H1 (cell line): ENCODE data around the gene RASSF5. TPM values are rescaled to one million over a fixed set of nuclear protein-coding genes. Genes with fewer than 3 reads are reported as not detected.

Experiments
- BACH1 ChIP-seq: IDR thresholded peaks from 2 replicates; pipeline ENCODE4 v1.6.1; 2012; ENCODE audit warnings: low read length, improper control_type of control experiment
- EP300 ChIP-seq, 2 experiments: IDR thresholded peaks; 1 replicate in 1 of 2; 2 replicates in 1 of 2; pipeline ENCODE4 v1.6.1; 2011 to 2012; ENCODE audit warnings: low read depth in 2 of 2, low read length in 2 of 2, mild to moderate bottlenecking in 2 of 2, borderline replicate concordance in 1 of 2, inconsistent platforms in 1 of 2, moderate library complexity in 1 of 2
- HDAC2 ChIP-seq, 2 experiments: fragments of 300-600 bp in 1 of 2; sonication (generic) in 1 of 2; IDR thresholded peaks; 2 replicates each; pipeline ENCODE4 v1.6.1; 2011 to 2012; ENCODE audit warnings: low read depth in 2 of 2, low read length in 2 of 2, mild to moderate bottlenecking in 2 of 2, moderate library complexity in 2 of 2, borderline replicate concordance in 1 of 2, inconsistent platforms in 1 of 2
- JUN ChIP-seq: IDR thresholded peaks from 2 replicates; pipeline ENCODE4 v1.6.1; 2011; ENCODE audit warnings: low read depth, mild to moderate bottlenecking, improper control_type of control experiment, low read length
- JUND ChIP-seq: IDR thresholded peaks from 2 replicates; pipeline ENCODE4 v1.6.1; 2011; ENCODE audit warnings: mild to moderate bottlenecking, improper control_type of control experiment, low read length
- KDM1A ChIP-seq: fragments of 200-600, 300-600 bp; sonication (generic); IDR thresholded peaks from 2 replicates; pipeline ENCODE4 v1.7.1; 2016; ENCODE audit warnings: mild to moderate bottlenecking, low read length, borderline replicate concordance
- POLR2A ChIP-seq, 2 experiments: IDR thresholded peaks; 1 replicate in 1 of 2; 2 replicates in 1 of 2; pipeline ENCODE4 v1.6.1; 2011; ENCODE audit warnings: low read depth in 2 of 2, low read length in 2 of 2, mild to moderate bottlenecking in 2 of 2; ENCODE audit errors: control extremely low read depth in 1 of 2
- SIN3A ChIP-seq, 2 experiments: IDR thresholded peaks in 1 of 2; conservative IDR thresholded peaks in 1 of 2; 2 replicates each; pipeline ENCODE4 v1.6.1; 2011 to 2012; ENCODE audit warnings: low read length in 2 of 2, improper control_type of control experiment in 1 of 2, low read depth in 1 of 2, mild to moderate bottlenecking in 1 of 2
- SP4 ChIP-seq: IDR thresholded peaks from 2 replicates; pipeline ENCODE4 v1.6.1; 2012; ENCODE audit warnings: low read length, inconsistent platforms
- polyA plus RNA-seq, 7 experiments: library from polyadenylated mRNA; depleted of rRNA in 3 of 7; stranded (reverse) in 5 of 7; unstranded in 2 of 7; fragments of >200 nt in 5 of 7; fragments of 200-250 nt in 2 of 7; gene quantifications; 1 replicate in 5 of 7; 2 replicates in 1 of 7; 4 replicates in 1 of 7; pipeline versions ENCODE4 v1.2.1 to v1.2.3, GENCODE V29; 2011 to 2013; ENCODE audit warnings: missing spikeins in 2 of 7, mixed read lengths in 2 of 7
- total RNA-seq: library from RNA; stranded (reverse); fragmentation: NEBNext Ultra II Directional; extraction: Animal tissue kit (Norgen Biotek cat#: 25700); gene quantifications from 2 replicates; pipeline ENCODE4 v1.2.1, GENCODE V29; 2021

RASSF5 gene
- total and polyA plus RNA-seq, 2 of the 8 experiments (the other 6 are each of a cell fraction or from before 2014, with no cell fraction given), result 0.82 to 1.8 TPM

DNA sequence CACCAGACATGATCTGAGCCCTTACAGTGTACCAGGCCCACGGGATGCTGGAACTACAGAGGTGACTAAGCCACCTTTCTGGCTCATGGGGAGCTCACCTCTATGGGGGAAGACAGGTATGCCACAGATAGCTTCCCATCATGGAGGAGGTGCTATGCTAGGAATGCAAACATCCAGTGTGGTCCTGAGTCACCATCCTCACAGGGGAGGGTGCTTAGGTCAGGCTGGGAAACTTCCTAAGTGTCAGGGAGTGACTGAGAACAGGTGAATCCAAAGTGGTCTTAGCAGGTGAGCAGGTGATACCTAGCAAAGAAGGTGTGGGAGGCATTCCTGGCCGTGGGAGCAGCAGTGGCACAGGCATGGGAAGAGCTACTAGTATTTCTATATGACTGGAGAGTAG, 8.6 kb upstream of the RASSF5 start (continued):
- TF ChIP-seq JUN, result no peak
- TF ChIP-seq BACH1, result 0 out of 2 replicates have a peak, but pooled peaks have one; percentile 49
- TF ChIP-seq SP4, result no peak
- peak; percentile 62; the same call in 1 of the 2 replicates for TF ChIP-seq JUND
- TF ChIP-seq HDAC2 (IDR thresholded peaks at IDR 0.05; ENCODE audit: borderline replicate concordance in 1 of 2, low read depth in 2 of 2, low read length in 2 of 2), result no peak
- no peak for TF ChIP-seq POLR2A (IDR thresholded peaks at IDR 0.05; ENCODE audit: control extremely low read depth in 1 of 2, low read depth in 2 of 2, low read length in 2 of 2)
- TF ChIP-seq EP300 (IDR thresholded peaks at IDR 0.05; ENCODE audit: borderline replicate concordance in 1 of 2, low read depth in 2 of 2, low read length in 2 of 2), result no peak
- no peak for TF ChIP-seq SIN3A (conservative IDR thresholded peaks at IDR 0.05 in 1 of 2, IDR thresholded peaks at IDR 0.05 in 1 of 2; ENCODE audit: low read depth in 1 of 2, low read length in 2 of 2)
- no peak for TF ChIP-seq KDM1A
